Tibial nerve (tissue), 4 donors: ENCODE data around the gene EPAS1.

Experiments
- EP300 ChIP-seq, 2 donors: sonication (generic); formaldehyde crosslinking; IDR thresholded peaks; one replicate each; pipeline ENCODE4 v1.6.1; 2017; ENCODE audit warnings: antibody characterized with exemption in 2 of 2, mild to moderate bottlenecking in 1 of 2
- TF ChIP-seq, protein P1 (sequence below), 5 experiments: fragments of 200-600 bp in 3 of 5; fragments of 450-650 bp in 2 of 5; sonication (generic) in 3 of 5; IDR thresholded peaks; one replicate each; pipeline ENCODE4 v1.5.1; 2016 to 2019; ENCODE audit warnings: antibody characterized with exemption in 5 of 5, mild to moderate bottlenecking in 3 of 5, moderate library complexity in 2 of 5

DNA sequence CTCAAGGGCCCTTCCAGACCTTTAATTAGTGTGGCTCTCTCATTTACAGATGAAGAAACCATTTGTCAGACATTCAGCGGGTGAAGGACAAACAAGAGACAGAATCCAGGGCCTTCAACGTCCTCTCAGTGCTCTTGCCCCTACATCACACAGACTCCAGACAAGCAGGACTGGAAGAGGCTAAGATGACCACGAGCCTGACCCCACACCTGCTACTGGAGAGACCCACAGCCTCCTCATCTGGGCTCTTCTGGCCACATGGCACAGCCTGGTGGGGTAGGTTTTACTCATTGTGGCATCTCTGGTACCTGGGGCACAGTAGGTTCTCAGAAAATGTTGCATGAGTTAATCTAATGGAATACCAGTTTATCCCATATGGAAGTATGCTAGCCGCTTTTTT, 112.5 kb downstream of the EPAS1 start:
- TF ChIP-seq, protein P1, sequence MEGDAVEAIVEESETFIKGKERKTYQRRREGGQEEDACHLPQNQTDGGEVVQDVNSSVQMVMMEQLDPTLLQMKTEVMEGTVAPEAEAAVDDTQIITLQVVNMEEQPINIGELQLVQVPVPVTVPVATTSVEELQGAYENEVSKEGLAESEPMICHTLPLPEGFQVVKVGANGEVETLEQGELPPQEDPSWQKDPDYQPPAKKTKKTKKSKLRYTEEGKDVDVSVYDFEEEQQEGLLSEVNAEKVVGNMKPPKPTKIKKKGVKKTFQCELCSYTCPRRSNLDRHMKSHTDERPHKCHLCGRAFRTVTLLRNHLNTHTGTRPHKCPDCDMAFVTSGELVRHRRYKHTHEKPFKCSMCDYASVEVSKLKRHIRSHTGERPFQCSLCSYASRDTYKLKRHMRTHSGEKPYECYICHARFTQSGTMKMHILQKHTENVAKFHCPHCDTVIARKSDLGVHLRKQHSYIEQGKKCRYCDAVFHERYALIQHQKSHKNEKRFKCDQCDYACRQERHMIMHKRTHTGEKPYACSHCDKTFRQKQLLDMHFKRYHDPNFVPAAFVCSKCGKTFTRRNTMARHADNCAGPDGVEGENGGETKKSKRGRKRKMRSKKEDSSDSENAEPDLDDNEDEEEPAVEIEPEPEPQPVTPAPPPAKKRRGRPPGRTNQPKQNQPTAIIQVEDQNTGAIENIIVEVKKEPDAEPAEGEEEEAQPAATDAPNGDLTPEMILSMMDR (IDR thresholded peaks at IDR 0.05) = no peak
- no peak for TF ChIP-seq EP300 (IDR thresholded peaks at IDR 0.05)
